DOHH2 (cell line): ENCODE results near the gene RUVBL2.
"Not testable (repeated sequence)": the region's sequence is repeated elsewhere in the genome, so short reads cannot be mapped to it uniquely, and the experiment has no call there.

Experiments used
- CTCF ChIP-seq: fragments of 200-600 bp; sonication (generic); IDR thresholded peaks from one replicate; pipeline ENCODE4 v1.5.1; 2014; ENCODE audit warnings: antibody characterized with exemption, mild to moderate bottlenecking, low read depth, low read length; ENCODE audit not compliant: poor library complexity, severe bottlenecking
- EZH2phosphoT487 ChIP-seq: fragments of 200-600 bp; sonication (generic); IDR thresholded peaks from 2 replicates; pipeline ENCODE4 v1.6.1; 2017; ENCODE audit warnings: borderline replicate concordance, mild to moderate bottlenecking, antibody characterized with exemption, low read length, moderate library complexity, mixed read lengths

GRCh38 chr19:49029749-49030148 lies 36.1 kb downstream of the RUVBL2 start:
- not testable (repeated sequence) for TF ChIP-seq CTCF, EZH2phosphoT487
